Activated naive CD4-positive, alpha-beta T cell treated with Interleukin-2 at 50 U/mL for 16 hours (primary cell): ENCODE data around the gene RNF4.
"Not testable (repeated sequence)": the region's sequence is repeated elsewhere in the genome, so short reads cannot be mapped to it uniquely, and the experiment has no call there.

Source experiments
- DNase-seq: peaks from one replicate; pipeline ENCODE4 v3.0.0-alpha.2; 2020

RNF4 gene, protein sequence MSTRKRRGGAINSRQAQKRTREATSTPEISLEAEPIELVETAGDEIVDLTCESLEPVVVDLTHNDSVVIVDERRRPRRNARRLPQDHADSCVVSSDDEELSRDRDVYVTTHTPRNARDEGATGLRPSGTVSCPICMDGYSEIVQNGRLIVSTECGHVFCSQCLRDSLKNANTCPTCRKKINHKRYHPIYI

DNA sequence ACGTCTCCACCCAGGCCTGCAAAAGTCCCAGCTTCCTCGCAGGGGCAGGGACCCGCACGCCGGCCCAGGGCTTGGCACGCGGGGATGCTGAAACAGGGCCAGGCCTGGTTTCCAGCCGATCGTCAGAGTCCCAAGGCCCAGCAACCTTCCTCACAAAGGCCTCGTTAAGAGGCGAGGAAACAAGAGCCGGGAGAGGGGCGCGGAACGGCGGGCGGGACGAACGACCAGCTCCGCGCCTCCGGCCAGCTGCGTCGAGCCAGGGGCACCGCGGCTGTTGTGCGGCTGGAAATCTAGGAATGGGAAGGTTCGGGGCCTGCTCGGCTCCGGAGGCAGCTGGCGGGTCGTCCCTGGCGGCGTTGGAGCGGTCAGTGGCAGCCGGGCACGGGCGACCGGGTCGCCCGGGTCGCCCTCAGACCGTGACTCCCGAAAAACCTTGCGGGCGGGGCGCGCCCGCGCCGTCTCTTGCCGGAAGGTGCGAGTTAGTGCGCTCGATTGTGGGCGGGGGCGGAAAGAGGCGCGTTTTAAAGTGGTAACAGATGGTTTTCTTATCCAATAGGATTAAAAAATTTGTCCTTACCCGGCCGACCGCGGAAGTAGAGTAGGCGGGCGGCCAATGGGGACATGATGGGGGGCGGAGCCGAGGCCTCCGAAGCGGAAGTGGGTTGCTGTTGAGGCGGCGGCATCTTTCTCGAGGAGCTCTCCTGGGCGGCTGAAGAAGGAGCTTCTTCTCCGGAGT lies at the start of gene RNF4:
Gene RNF4 (plus strand): TSS at position 651 of the 736 bp plus-strand sequence. CDS start 21,388 bp downstream, outside the sequence.
- DNase-seq, result peak; percentile 96

DNA sequence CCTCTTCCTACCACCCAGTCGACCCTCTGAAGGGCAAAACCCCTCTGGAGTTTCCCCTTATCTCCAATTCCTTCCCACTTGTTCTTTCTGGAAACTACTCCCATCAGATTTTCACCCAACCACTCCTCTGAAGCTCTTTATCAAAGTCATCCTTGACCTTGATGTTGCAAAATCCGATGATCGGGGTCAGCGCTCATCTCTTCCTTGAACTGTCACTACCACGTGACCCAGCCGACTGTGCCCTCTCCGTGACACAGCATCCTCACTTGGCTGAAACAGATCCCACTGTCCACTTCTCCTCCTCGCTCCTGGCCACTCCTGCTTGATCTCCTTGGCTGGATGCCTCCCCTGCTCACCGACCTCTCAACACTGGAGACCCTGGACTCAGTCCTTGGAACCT lies 49.1 kb upstream of the RNF4 start:
- no peak for DNase-seq

DNA sequence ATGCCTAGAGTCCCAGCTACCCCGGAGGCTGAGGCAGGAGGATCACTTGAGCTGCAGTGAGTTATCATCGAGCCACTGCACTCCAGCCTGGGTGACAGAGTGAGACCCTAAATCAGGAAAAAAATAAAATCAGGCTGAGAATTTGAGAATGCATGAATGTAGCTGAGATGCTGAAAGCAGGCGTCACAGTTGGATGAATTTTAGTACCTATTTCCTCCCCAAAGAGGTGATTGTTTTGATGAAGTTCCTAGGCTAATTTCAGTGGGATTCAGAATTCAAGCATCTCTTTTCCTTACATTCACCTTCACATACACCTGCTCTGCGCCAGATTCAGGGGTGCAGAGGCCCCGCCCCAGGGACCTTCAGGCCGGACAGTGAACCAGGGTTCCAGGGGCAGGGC lies 47.0 kb upstream of the RNF4 start:
- DNase-seq, result no peak

DNA sequence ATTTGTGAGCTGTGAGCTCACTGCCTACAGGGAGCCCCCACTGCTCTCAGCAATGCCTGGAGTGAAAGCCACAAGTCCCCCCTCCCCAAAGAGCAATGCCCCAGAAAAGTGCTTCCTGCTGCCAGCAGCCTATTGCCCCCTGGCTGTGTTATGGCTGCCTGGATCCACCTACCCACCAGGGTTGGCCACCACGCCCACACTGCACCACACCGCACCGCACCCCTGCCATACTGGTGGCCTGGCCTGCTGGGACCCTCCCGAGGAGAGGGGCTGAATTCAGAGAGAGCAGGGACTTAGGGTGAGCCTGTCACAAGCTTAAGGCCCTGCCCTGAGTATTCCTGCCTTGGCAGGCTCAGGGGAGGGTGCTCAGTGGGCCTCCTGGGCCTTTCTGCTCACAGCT lies 45.8 kb upstream of the RNF4 start:
- no peak for DNase-seq

DNA sequence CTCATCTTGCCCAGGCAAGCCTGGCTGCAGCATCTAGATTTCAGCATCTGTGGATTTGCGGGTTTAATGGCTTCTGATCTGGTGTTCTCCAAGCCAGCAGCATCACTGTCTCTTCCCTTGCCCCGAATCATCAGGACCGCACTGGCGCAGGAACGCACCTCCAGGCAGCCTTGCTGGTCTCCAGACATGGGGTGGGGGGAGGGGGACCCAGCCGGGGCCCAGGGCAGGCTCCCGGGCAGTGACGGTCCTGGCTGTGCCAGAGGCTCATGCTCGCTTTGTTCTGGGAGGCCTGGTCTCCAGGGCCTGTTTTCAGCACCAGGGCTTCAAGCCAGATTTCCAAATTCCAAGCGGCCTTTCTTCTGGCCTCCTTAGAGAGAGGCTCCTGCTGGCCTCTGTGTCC lies 45.2 kb upstream of the RNF4 start:
- no peak for DNase-seq

DNA sequence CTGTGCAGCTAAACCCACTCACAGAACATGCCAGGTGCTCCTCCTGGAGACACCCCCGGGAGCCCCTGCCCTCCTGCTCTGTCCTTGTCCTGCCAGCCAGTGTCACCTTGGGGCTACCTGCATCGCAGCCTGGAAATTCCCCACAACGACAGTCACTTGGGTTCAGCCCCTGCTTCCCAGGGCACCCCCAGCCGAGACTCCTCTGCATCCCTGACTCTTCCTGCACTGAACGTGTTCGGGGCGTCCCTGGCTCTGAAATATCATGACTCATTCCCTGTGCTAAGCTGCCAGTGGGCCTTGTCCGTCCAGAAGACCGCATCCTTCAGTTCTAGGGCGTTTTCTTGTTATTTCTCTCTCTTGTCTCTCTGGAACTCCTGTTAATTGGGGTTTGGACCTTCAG lies 44.3 kb upstream of the RNF4 start:
- DNase-seq, result no peak

DNA sequence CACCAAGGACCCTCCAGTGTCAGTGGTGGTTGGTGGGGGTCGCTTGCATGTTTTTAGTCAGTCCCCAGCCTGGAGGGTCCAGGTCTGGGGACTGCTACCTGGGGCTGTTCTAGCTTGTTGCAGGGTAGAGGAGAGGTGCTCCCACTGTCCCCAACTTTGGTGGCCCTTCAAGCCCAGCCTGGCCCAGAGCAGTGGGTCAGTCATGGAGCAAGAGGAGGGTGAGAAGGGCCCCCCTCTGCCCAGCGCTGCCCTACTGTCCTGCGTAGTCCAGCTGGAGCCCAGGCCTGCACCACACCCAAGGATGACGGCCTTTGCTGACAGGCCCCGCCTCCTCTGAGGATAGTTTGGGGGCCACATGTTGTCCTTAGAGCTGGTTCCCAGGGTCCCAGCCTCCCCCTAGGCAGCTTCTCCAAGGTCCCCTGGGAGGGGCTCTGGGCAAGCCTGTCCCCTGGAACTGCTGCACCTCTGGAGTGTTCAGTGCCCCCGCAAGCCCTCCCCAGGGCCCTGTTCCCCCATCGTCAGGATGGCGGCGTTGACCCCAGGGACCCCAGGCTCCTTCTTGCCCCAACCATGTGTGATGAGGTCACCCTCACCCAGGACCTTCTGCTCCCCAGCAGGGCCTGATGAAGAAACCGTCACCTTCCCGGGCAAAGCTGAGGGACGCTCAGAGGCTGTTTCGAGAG lies 43.4 kb upstream of the RNF4 start:
- DNase-seq, result no peak

DNA sequence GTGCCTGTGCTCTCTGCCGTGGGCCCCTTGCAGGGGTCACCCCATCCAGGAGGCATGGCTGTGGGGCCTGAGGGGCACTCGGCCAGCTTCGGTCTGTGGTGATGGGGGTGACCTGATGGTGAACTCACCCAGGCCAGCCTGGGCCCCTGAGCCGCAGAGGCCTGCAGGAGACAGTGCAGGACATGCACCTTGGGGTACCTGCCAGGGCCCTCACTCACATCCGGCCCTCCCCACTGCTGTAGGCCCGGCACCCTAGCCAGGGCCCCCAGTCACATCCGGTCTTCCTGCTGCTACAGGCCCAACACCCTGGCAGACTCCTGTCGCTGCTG lies 42.9 kb upstream of the RNF4 start:
- no peak for DNase-seq

DNA sequence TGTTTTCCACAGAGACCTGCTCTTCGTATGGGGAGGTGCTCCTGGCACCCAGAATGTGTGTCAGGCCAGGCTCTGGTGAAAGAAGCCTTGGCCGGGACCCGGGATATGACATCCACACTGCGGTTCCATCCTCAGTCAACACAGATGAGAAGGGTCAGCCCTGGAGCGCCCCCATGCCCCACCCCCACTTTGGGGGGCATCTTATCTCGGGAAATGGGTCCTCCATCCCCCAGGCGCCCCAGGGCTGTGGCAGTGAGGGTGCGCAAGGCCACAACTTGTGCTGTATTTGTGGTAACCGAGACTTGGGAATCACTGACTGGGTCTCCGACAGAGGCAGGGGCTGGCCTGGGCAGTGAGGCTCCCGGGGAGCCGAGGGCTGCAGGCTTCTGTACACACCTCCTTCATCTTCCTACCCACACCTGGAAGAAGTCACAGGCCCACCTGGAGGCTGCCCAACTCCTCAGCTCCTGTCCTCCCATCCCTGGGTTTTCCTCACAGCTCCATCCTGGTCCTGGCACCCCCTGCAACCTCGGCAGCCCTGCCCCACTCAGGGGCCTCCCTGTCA lies 42.1 kb upstream of the RNF4 start:
- no peak for DNase-seq

DNA sequence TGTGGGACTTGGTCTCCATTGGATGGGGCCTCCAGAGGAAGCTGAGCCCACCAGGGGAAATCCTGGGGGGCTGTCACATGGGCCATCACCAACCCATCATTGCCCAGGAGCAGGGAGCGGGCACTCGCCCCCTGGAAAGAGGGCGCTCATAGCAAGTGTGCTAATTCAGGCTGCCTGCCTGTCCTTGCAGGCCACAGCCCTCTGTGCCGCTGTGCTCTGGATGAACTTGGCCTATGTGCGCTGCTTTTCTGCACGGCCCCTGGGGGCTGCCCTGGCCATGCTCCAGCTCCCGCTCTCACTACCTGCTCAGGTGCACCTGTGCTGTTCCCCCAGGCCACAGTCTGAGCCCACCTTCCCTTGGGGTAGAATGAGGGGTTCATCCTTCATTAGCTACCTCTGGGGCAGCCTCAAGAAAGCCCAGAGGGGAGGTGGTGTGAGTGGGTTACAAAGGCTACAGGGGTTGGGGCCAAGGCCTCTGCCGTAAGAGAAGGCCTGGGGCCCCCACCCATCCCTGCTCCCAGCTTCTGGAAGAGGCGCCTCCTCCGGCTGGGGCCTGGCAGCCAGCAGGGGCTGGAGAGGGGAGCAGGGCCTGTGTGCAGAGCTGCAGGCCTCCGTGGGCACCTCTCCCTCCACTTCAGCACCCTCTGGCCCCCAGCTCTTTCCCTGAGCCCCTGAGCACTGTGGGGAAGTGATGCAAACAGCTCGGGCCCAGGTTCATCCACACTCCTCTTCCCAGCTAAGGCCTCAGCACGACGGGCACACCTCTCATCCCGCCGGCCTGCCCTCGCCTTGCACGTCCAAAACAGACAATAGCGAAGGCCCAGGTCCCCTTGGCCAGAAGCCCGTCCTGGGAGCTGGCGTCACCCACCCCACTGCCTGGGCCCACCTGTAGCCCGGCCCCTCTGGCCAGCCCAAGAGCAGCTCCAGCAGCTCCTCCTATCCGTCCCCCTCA lies 41.2 kb upstream of the RNF4 start:
- no peak for DNase-seq

DNA sequence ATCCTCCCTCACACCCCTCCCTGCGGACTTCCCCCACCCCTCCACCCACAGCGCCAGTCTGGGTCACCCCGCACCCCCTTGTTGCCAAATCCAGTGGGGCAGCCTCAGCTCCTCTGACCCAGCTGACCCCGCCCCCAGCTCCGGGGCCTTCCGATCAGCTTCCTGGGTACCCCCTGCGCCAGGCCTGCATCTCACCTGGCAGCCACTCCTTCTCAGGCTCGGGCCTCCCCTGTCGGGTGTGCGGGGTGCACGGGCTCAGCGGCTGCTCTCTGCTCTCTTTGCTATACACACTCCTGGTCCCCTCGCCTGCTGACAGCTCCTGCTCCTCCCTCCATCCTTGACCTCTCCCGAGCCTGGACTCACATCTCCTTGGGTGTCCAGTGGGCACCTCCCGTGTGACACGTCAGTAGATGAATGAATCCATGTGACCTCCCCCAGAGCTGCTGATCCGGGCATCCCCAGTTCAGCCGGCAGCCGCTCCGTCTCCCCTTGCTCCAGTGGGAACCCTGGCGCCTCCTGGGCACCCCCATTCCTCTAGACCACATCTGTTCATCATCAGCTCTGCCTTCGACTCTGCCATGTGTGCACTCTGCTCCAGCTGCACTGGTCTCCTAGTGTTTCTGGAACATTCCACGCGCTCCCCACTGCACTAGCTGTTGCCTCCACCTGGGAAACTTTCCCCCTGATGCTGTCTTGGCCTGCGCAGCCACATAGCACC lies 40.3 kb upstream of the RNF4 start:
- no peak for DNase-seq

DNA sequence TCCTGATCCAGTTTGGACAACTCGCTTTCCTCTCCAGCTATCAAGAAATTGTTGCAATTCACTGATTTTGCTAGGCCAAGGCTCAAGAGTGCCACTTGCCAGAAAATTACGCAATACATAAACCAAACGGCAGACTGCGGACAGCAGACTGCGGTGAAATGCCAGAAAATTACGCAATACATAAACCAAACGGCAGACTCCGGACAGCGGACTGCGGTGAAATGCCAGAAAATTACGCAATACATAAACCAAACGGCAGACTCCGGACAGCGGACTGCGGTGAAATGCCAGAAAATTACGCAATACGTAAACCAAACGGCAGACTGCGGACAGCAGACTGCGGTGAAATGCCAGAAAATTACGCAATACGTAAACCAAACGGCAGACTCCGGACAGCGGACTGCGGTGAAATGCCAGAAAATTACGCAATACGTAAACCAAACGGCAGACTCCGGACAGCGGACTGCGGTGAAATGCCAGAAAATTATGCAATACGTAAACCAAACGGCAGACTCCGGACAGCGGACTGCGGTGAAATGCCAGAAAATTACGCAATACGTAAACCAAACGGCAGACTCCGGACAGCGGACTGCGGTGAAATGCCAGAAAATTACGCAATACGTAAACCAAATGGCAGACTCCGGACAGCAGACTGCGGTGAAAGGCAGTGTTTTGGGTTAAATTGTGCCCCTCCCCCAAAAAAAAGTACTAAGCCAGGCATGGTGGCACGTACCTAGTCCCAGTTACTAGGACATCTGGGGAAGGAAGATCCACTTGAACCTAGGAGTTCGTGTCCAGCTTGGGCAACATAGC lies 38.8 kb upstream of the RNF4 start:
- not testable (repeated sequence) for DNase-seq

DNA sequence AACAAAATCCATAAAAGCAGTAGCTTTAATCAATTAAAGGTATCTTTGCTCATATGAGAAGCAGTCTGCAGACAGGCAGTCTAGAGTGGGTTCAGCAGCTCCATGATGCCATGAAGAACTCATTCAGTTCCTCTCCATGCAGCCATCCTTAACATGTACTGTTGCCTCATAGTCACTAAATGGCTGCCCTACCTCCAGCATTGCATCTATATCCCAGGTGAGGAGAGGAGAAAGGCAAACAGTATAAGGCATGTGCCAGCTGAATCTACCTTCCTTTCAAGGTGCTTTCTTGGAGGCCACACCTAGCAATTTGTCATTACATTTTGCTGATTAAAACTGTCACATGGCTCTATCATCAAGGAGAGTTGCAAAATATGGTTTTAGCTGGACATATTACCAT lies 36.9 kb upstream of the RNF4 start:
- DNase-seq, result no peak

DNA sequence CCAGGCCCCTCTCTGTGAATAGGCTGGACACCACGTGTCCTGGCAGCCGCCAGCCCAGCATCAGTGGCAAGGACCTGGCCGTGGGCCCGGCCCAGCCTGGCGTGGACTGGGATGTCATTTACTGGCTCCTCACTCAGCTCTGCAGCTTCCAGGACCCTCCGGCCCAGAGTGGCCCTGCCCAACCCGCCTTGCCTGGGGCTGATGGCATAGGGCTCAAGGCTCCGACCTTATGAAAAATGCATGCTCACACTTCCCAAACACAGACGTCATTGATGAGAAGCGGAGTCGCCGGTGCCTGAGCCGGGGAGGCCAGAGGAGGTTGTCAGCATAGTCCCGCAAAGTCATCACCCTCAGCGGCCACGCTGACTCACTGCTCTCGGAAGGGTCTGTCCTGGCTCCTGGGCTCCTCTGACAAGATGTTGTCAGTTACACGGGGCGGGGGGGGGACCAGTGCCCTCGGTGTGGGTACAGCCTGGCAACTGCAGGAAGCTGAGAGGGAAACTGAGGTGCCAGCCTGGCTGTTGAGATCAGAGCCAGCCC lies 35.8 kb upstream of the RNF4 start:
- DNase-seq, result no peak

DNA sequence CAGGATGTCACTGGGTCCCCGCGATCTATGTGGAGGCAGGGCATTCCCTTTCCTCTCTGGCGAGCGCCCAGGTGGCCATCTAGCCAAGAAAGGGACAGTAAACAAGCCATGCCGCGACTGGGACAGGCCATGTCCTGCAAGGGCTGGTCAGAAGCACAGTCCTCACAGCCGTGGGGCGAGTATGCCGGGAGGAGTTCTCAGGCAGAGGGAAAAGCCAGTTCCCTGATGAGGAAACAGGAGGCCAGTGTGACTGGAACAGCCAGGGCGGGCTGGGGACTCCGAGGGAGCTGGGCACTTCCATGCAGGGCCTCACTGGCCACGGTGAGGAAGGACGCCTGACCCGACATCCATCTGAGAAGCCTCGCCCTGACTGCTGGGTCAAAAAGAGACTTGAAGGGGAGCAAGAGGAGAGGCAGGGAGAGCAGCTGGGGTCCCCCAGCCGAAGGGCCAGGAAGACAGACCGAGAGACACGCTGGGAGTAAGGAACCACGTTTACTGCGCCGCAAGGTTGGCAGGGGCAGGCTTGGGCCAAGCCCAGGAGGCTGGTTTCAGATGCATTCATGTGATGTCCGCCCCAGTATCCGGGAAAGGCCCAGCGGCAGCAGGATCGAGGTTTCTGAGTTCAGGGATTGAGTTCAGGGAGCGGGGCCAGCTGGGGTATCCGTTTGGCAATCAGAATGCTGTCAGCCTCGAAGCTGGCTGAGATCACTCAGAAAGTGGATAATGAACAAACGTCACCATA lies 35.1 kb upstream of the RNF4 start:
- no peak for DNase-seq

DNA sequence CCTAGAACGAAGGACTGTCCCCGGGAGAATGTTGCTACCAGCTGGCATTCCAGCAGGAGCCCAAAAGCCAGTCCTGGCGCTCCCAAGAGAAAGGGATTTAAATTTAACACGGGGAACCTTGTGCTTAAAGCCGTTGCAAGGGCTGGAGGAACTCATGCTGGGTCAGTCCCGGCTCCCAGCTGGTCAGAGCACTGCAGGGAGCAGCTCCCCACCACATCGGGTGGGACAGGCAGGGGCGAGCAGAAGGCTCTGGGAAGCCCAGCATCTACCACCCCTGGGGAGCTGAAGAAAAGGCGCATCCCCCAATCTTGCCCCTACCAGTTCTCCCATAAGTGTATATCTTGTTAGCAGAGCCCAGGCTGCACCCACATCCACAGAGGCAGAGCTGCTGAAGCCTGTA lies 34.5 kb upstream of the RNF4 start:
- no peak for DNase-seq

DNA sequence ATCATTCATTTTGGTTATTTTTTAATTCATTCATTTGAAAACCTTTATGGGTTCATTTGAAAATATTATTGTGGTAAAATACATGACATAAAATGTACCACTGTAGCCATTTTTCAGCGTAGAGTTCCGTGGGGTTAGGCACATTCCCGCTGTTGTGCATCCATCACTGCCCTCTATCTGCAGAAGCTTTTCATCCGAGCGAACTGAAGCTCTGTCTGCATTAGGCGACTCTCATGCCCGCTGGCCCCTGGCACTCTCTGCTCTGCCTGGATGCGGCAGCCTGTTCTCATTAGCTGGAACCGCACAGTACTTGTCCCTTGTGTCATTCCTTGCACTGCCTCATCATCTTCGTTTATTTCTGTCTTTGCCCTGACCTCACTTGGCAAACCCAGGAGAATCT lies 32.6 kb upstream of the RNF4 start:
- no peak for DNase-seq

DNA sequence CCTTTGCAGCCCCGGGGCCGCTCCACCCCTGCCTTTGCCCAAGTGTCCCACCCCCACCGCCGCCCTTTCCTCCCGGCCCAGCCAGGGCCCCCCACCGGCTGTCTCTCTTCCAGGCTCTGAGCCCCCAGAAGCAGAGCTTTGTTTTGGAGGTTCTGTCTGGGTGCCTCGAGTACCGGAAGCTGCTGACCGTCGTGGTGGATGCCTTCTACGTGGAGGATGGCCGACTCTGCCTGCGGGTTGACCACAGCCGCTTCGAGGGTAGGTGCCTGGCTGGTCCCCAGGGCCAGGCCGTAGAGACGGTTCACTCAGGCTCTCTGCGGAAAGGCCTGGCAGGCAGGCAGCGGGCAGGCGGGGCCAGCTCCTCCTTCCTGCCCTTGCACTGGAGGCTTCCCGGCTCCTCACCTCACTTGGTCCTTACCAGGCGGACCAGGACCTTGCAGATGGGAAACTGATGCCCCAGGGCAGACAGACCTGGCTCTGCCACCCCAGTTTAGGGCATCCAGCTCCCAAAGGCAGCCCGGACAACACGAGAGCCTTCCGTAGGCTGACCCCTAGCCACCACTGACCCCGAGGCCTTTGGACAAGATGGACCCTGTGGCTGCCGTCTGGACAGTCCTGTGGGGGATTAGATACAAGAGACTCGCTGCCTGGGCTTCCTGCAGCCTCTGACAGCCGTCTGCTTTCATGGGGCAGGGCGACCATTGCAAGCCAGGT lies 32.0 kb upstream of the RNF4 start:
- DNase-seq, result no peak

DNA sequence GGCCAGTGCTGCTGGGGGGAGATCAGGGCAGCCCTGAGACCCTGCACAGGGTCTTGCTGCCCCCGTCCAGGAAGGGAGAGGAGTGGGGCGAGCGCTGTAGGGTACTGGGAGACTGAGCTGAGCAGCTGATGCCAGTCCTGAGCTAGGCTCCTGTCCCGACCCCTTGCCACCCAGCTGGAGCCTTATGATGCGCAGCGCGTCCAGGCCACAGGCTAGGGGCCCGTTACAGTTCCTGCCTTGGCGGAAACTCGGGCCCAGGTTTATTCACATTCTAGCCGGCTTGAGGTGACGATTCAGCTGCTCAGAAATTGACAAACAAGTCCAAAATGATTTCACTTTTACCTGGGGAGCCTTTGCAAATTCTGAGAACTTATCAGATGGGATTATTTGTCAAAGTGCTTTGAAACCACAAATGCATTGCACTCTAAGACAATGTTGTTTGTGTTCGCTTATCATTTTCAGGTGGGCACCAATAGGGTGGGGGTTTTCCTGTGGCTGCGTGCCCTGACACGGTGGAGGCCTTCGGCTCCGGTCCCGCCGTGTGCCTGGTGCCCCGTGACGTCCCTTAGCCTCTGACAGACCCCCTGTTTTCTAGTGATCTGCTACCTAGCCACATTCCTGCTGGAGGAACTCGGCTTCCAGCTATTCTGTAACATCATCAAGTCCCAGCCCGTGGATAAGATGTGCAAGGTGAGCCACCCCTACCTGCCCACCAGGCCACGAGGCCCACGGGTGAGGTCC lies 31.3 kb upstream of the RNF4 start:
- no peak for DNase-seq
